Rectal smooth muscle tissue (tissue), 1 donor: ENCODE data around the gene KRT83.

Experiments
- H3K27ac ChIP-seq: one replicate; pipeline ENCODE4 v1.7.0; 2013; ENCODE audit warnings: low read depth, low read length, inconsistent platforms
- H3K27me3 ChIP-seq: one replicate; pipeline ENCODE4 v1.7.0; 2013; ENCODE audit warnings: low read length; ENCODE audit not compliant: control insufficient read depth, insufficient read depth
- H3K36me3 ChIP-seq: one replicate; pipeline ENCODE4 v1.7.0; 2013; ENCODE audit warnings: low read length; ENCODE audit not compliant: control insufficient read depth, insufficient read depth
- H3K4me1 ChIP-seq: one replicate; pipeline ENCODE4 v1.7.0; 2013; ENCODE audit warnings: low read length; ENCODE audit not compliant: control insufficient read depth, insufficient read depth
- H3K4me3 ChIP-seq: one replicate; pipeline ENCODE4 v1.7.0; 2013; ENCODE audit warnings: low read length
- H3K9ac ChIP-seq: one replicate; pipeline ENCODE4 v1.7.0; 2013; ENCODE audit warnings: low read length

Gene KRT83

DNA sequence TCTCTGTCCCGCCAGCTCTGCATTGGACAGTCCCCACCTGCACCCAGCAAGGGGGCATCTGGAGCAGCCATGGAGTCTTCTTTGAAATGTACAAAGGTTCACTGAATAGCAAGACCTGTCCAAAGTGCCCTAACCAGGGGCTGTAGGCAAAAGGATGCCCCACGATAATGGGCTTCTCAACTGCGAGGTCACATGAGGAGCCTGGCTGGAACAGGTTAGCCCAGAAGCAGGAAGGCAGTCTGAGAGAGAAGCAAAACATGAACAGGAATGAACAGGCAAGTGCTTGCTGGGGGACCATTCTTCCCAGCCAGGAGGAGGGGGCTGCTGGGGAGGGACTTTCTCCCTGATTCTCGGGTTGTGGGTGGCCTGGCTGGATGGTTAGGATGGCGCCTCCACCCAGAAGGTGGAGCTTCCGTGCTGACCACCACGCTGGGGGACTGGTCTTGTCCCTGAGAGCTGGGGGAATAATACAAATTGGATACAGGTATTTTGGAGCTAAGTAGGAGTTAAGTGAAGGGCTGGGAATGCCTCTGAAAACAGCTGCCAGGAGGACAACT is 39.0 kb upstream of the KRT83 start:
- Histone ChIP-seq H3K4me1 (no peaks in the 10 kb centered on the region), H3K27me3 (no peaks in the 10 kb centered on the region), H3K9ac (no peak overlapping the region), H3K4me3 (no peak overlapping the region), H3K36me3 (no peaks in the 10 kb centered on the region), H3K27ac (no peak overlapping the region)

GRCh38 chr12:52359621-52360061 is 38.4 kb upstream of the KRT83 start:
- H3K4me3 ChIP-seq: no peak overlapping the region
- H3K27ac ChIP-seq: no peak overlapping the region
- no peak overlapping the region for H3K9ac ChIP-seq
- H3K27me3 ChIP-seq: no peaks in the 10 kb centered on the region
- H3K4me1 ChIP-seq: no peaks in the 10 kb centered on the region
- no peaks in the 10 kb centered on the region for H3K36me3 ChIP-seq

GRCh38 chr12:52358575-52359350 is 37.6 kb upstream of the KRT83 start:
- H3K4me1 ChIP-seq: no peaks in the 10 kb centered on the region
- H3K36me3 ChIP-seq: no peaks in the 10 kb centered on the region
- H3K9ac ChIP-seq: no peak overlapping the region
- no peaks in the 10 kb centered on the region for H3K27me3 ChIP-seq
- no peak overlapping the region for H3K4me3 ChIP-seq
- no peak overlapping the region for H3K27ac ChIP-seq

GRCh38 chr12:52356762-52357580 is 35.8 kb upstream of the KRT83 start:
- Histone ChIP-seq H3K4me1 (no peaks in the 10 kb centered on the region), H3K27ac (no peak overlapping the region), H3K4me3 (no peak overlapping the region), H3K36me3 (no peaks in the 10 kb centered on the region), H3K9ac (no peak overlapping the region), H3K27me3 (no peaks in the 10 kb centered on the region)

DNA sequence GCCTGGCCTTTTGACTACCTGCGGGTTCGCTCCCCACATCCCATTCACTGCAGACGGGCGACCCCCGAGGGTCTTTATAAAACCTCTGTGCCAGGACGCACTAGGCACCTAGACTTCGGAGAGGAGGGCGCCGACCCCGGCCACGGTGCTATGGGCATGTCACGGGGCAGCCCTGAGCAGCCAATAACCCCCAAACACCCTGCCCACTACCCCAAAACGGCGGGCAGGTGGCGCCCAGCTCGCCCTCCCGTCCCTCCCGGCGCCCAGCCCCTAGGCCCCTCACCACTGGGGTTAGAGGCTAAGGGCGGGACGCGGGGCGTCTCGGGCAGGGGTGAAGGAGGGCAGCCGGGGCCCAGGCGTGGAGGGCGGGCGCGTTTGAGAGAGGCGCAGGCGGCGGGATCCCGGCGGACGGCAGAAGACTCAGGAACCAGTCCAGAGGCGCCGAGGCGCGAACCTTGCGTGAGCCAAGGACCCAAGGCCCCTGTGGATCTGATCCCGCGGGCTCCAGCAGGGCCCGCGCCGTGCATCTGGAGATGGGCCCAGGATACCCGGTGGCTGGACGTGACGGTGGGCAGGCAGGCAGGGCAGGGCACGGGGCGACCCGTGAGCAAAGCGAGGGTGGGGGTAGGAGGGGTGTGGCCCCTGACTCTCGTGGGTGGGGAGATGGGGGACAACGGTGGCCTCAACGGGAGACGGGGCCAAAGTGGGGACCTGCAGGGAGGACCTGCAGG is 35.0 kb upstream of the KRT83 start:
- no peaks in the 10 kb centered on the region for H3K4me1 ChIP-seq
- H3K27me3 ChIP-seq: no peaks in the 10 kb centered on the region
- no peak overlapping the region for H3K9ac ChIP-seq
- H3K36me3 ChIP-seq: no peaks in the 10 kb centered on the region
- H3K27ac ChIP-seq: no peak overlapping the region
- H3K4me3 ChIP-seq: no peak overlapping the region

DNA sequence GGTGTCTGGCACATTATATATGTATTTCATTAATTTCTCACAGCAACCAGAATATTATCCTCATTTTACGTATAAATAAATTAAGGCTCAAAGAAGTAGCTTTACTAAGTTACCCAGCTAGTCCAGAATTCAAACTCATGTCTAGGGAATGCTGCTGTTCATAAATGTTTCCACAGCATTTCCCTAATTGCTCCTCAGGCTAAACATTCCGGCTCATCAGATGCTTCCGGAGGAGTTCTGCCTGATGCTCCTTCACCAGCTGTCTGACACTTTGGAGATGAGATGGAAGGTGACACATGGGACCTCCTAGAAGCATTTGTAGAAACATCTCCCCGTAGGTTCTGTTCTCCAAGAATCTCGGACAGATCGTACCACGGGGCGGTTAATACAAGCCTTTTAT is 34.0 kb upstream of the KRT83 start:
- no peaks in the 10 kb centered on the region for H3K27me3 ChIP-seq
- H3K36me3 ChIP-seq: no peaks in the 10 kb centered on the region
- H3K9ac ChIP-seq: no peak overlapping the region
- H3K27ac ChIP-seq: no peak overlapping the region
- H3K4me3 ChIP-seq: no peak overlapping the region
- H3K4me1 ChIP-seq: no peaks in the 10 kb centered on the region

DNA sequence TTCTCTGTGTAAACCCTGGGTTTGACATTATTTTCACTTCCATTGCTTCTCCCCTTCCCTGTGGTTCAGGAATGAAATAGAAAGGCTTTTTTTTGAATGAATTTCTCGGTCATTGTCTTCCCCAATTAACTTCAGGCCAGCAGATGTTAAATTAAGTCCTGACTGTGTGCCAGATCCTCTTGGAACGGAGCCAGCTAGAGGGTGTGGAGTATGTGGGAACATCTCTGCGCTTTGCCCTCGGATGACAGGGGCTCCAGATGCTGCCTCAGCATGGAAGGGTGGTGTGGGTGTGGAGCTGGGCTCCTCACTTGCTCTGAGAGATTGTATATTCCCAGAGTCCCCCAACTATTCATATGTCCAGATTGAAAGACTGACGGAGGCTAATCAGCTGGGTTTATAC is 33.0 kb upstream of the KRT83 start:
- no peak overlapping the region for H3K27ac ChIP-seq
- no peak overlapping the region for H3K9ac ChIP-seq
- H3K4me3 ChIP-seq: no peak overlapping the region
- H3K4me1 ChIP-seq: no peaks in the 10 kb centered on the region
- no peaks in the 10 kb centered on the region for H3K27me3 ChIP-seq
- H3K36me3 ChIP-seq: no peaks in the 10 kb centered on the region

DNA sequence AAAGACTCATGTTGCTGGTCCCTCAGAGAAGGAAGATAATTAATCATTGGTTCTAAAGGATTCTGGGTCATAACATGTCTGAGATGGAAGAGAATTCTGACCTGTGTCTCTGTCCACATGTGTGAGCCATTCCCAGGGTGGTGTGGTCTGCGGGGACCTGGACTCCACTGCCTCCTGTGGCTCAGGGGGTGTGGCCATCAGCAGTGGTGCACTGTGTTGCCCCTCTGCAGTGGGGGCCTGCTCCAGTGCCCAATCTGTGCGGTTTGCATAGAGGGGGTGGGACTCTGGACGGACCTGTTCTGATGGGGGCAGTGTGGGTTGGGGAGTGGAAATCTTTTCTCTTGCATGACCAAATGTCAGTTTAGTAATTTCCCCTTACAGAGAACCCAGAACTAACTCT is 32.6 kb upstream of the KRT83 start:
- Histone ChIP-seq H3K27me3 (no peaks in the 10 kb centered on the region), H3K27ac (no peak overlapping the region), H3K9ac (no peak overlapping the region), H3K36me3 (no peaks in the 10 kb centered on the region), H3K4me1 (no peaks in the 10 kb centered on the region), H3K4me3 (no peak overlapping the region)

DNA sequence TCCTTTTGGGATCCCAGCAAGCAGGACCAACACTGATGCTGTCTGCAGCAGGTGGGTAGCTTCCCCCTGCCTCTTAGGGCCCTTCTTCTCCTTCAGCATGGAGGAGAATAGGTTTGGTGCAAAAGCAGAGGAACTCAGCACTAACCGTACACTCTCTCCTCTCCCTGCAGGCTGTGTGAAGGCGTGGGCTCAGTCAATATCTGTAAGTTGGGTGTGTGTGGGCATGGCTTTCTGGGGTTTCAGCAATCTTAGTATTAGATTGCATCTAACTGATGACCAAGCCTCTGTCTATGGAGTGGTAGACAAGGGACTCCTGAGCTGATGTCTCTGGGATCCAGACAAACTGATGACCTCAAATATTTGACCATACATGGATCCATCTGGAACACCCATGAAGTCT is 31.8 kb upstream of the KRT83 start:
- H3K9ac ChIP-seq: no peak overlapping the region
- H3K27ac ChIP-seq: no peak overlapping the region
- no peaks in the 10 kb centered on the region for H3K27me3 ChIP-seq
- H3K36me3 ChIP-seq: no peaks in the 10 kb centered on the region
- no peak overlapping the region for H3K4me3 ChIP-seq
- H3K4me1 ChIP-seq: no peaks in the 10 kb centered on the region

DNA sequence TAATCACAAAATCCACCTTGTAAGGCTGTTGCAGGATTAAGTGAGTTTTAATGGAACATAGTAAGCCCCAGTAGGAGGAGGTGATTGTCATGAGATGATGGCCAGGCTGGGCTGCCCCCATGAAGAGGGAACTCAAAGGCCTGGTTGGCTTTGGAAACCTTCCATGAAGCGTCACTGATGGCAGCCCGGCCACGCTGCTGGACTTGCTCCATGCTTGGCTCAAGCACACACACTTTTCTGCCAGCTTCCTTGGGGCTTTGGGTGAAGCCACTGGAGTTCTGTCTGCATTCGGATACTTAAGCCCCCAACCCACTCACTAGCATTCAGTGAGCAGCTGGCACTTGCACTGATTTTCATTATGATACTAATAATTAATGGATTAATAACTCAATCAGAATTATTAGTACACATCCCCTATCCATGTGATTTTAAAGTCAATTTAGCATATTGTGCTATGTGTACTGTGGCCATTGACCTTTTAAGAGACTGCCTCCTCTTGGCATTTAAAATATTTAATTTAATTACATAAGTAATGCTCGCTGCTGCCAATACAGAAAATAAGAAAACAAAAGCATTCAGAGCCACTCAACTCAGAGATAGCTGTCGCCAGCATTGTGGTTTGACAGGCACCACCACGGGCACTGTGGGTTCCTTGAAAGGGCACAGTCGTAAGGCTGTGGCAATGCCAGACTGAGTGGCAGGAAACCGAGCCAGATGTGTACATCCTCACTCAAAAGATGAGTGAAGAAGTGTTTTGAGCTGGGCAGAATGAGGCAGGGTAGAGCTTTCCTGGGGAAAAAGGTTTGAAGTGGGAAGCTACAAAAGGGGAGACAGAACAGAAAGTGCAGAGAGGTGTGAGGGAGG is 30.2 kb upstream of the KRT83 start:
- H3K27me3 ChIP-seq: no peaks in the 10 kb centered on the region

DNA sequence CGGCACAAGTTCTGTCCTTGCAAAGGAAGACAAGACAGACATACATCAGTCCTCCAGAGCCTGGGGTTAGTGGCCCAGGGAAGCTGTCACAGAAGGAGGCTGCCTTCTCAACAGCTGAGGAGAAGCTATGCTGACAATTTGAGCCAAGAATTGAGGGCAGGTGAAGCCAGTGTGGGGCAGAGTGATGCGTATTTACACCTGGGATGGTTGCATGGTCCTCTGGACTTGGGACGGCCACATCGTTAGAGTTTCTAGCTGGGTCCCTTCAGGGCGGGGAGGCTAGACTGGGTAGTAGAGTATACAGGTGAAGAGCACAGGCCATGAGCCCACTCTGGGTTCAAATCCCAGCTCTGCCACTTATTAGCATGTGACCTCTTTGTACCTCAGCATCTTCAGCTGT is 29.6 kb upstream of the KRT83 start:
- Histone ChIP-seq H3K4me3 (no peak overlapping the region), H3K9ac (no peak overlapping the region), H3K27me3 (no peaks in the 10 kb centered on the region), H3K27ac (no peak overlapping the region), H3K36me3 (no peaks in the 10 kb centered on the region), H3K4me1 (no peaks in the 10 kb centered on the region)

More for the DNA sequence above, 30.2 kb upstream of the KRT83 start:
- Histone ChIP-seq H3K4me1 (no peaks in the 10 kb centered on the region), H3K27ac (no peak overlapping the region), H3K4me3 (no peak overlapping the region), H3K36me3 (no peaks in the 10 kb centered on the region), H3K9ac (no peak overlapping the region)
